Thyroid gland (tissue), 4 donors: ENCODE data around the gene OGT. TPM values are rescaled to one million over a fixed set of nuclear protein-coding genes. Genes with fewer than 3 reads are reported as not detected.
"Not testable (repeated sequence)": the region's sequence is repeated elsewhere in the genome, so short reads cannot be mapped to it uniquely, and the experiment has no call there.

Experiments used
- DNase-seq, 2 donors: peaks; one replicate each; pipeline ENCODE4 v3.0.0-alpha.2; 2019
- H3K27ac ChIP-seq, 3 donors: fragments of 200-600 bp; sonication (generic); 1 replicate in 2 of 3; 2 replicates in 1 of 3; pipeline ENCODE4 v1.5.1; 2016 to 2019; ENCODE audit warnings: mild to moderate bottlenecking in 1 of 3, moderate library complexity in 1 of 3
- H3K27me3 ChIP-seq: fragments of 200-600 bp; sonication (generic); one replicate; pipeline ENCODE4 v1.5.1; 2019
- H3K36me3 ChIP-seq, 2 donors: fragments of 200-600 bp; sonication (generic); one replicate each; pipeline ENCODE4 v1.5.1; 2016 to 2019
- H3K4me1 ChIP-seq, 2 donors: fragments of 200-600 bp; sonication (generic); one replicate each; pipeline ENCODE4 v1.5.1; 2017 to 2019
- H3K4me3 ChIP-seq, 3 donors: fragments of 200-600 bp; sonication (generic); replicated peaks in 1 of 3; 1 replicate in 2 of 3; 2 replicates in 1 of 3; pipeline ENCODE4 v1.5.1; 2016; ENCODE audit warnings: mild to moderate bottlenecking in 1 of 3
- H3K9me3 ChIP-seq: fragments of 200-600 bp; sonication (generic); one replicate; pipeline ENCODE4 v1.5.1; 2017
- CTCF ChIP-seq, 6 experiments: fragments of 200-600 bp in 3 of 6; fragments of 450-650 bp in 3 of 6; sonication (generic) in 3 of 6; IDR thresholded peaks; one replicate each; pipeline ENCODE4 v1.5.1; 2016 to 2019; ENCODE audit warnings: antibody characterized with exemption in 6 of 6, mild to moderate bottlenecking in 2 of 6, inconsistent platforms in 1 of 6, moderate library complexity in 1 of 6
- POLR2A ChIP-seq, 2 donors: fragments of 450-650 bp; IDR thresholded peaks; one replicate each; pipeline ENCODE4 v1.6.1; 2017; ENCODE audit warnings: antibody characterized with exemption in 2 of 2, mild to moderate bottlenecking in 2 of 2, moderate library complexity in 1 of 2
- WGBS, 2 donors: methylation state at CpG; one replicate each; pipeline ENCODE4 v1.1.5; 2017; 5-methylcytosine and 5-hydroxymethylcytosine counted together
- intact Hi-C: fragments of 100-400 bp; cut with DNase I; formaldehyde crosslinking; loops from one replicate; pipeline ENCODE4 v1.15.1; 2023
- total RNA-seq, 4 donors: library from RNA; depleted of rRNA; stranded (reverse); fragments of >200 nt; gene quantifications; one replicate each; pipeline ENCODE4 v1.2.3, GENCODE V29; 2016

The OGT gene
- 100 to 1,000 TPM; 162 to 218 (median 214) TPM for total RNA-seq

- no peak for TF ChIP-seq CTCF (IDR thresholded peaks at IDR 0.05)
- TF ChIP-seq POLR2A (IDR thresholded peaks at IDR 0.05), result peak in 1 of 2 donors; percentile 81
- Histone ChIP-seq H3K4me1 (no peaks in the 10 kb centered on the region), H3K9me3 (no peaks in the 10 kb centered on the region), H3K27ac (peak within 1 kb of the TSS; percentile 69 to 87 (median 82)), H3K4me3 (peak within 1 kb of the TSS; percentile 33 to 82 (median 64)), H3K36me3 (no peaks in the 10 kb centered on the region), H3K27me3 (no peaks in the 10 kb centered on the region)
- DNase-seq, result peak; percentile 94 to 96
- WGBS, 2 donors, result 0% methylated on average over 18 to 29 of the region's 47 CpGs
- intact Hi-C loops, result no loop called here
Measured at GRCh38 chrX:71532753-71533425, at the start of gene OGT. Gene OGT (plus strand): TSS chrX:71533104. CDS start chrX:71533300, 196 bp downstream.

GRCh38 chrX:71487814-71488213, 45.1 kb upstream of the OGT start:
- H3K4me1 ChIP-seq, result no peaks in the 10 kb centered on the region
- H3K27ac ChIP-seq, result no peak overlapping the region
- no peaks in the 10 kb centered on the region for H3K27me3 ChIP-seq
- no peak overlapping the region for H3K4me3 ChIP-seq
- intact Hi-C loops, result no loop called here
- TF ChIP-seq POLR2A (IDR thresholded peaks at IDR 0.05), result no peak
- TF ChIP-seq CTCF (IDR thresholded peaks at IDR 0.05), result no peak
- H3K9me3 ChIP-seq, result no peaks in the 10 kb centered on the region
- no peak for DNase-seq
- no peaks in the 10 kb centered on the region for H3K36me3 ChIP-seq

GRCh38 chrX:71489540-71489939, 43.4 kb upstream of the OGT start:
- Histone ChIP-seq H3K9me3 (no peaks in the 10 kb centered on the region), H3K4me1 (no peaks in the 10 kb centered on the region), H3K36me3 (no peaks in the 10 kb centered on the region), H3K4me3 (no peak overlapping the region), H3K27me3 (no peaks in the 10 kb centered on the region), H3K27ac (no peak overlapping the region)
- no peak for DNase-seq
- 94 to 95% methylated on average over 5 of the region's 5 CpGs for WGBS, 2 donors
- no peak for TF ChIP-seq CTCF (IDR thresholded peaks at IDR 0.05)
- no peak for TF ChIP-seq POLR2A (IDR thresholded peaks at IDR 0.05)
- intact Hi-C loops, result no loop called here

- peak; percentile 50 to 52 for DNase-seq
- H3K27ac ChIP-seq, result no peak overlapping the region
- no peaks in the 10 kb centered on the region for H3K4me1 ChIP-seq
- H3K9me3 ChIP-seq, result no peaks in the 10 kb centered on the region
- H3K4me3 ChIP-seq, result peak overlapping the region in 2 of 3 donors; percentile 25 to 37
- intact Hi-C loops, result no loop called here
- TF ChIP-seq CTCF (IDR thresholded peaks at IDR 0.05) (no peak), POLR2A (IDR thresholded peaks at IDR 0.05) (no peak)
- H3K36me3 ChIP-seq, result no peaks in the 10 kb centered on the region
- WGBS, 2 donors, result 8 to 10% methylated on average over 14 to 20 of the region's 76 CpGs
- H3K27me3 ChIP-seq, result no peaks in the 10 kb centered on the region
Measured at GRCh38 chrX:71492231-71493065, 40.5 kb upstream of the OGT start.

GRCh38 chrX:71493111-71493613, 39.7 kb upstream of the OGT start:
- Histone ChIP-seq H3K4me3 (peak overlapping the region in 1 of 3 donors; percentile 37), H3K27ac (no peak overlapping the region), H3K4me1 (no peaks in the 10 kb centered on the region), H3K27me3 (no peaks in the 10 kb centered on the region), H3K9me3 (no peaks in the 10 kb centered on the region), H3K36me3 (no peaks in the 10 kb centered on the region)
- intact Hi-C loops, result no loop called here
- DNase-seq, result peak; percentile 34 to 38
- 51 to 56% methylated on average over 12 to 13 of the region's 16 CpGs for WGBS, 2 donors
- TF ChIP-seq CTCF (IDR thresholded peaks at IDR 0.05) (no peak), POLR2A (IDR thresholded peaks at IDR 0.05) (no peak)

GRCh38 chrX:71495979-71496378, 36.9 kb upstream of the OGT start:
- intact Hi-C loops, result not testable (repeated sequence)

More at GRCh38 chrX:71495979-71496378, 36.9 kb upstream of the OGT start:
- not testable (repeated sequence) for H3K27me3 ChIP-seq, H3K27ac ChIP-seq, H3K4me1 ChIP-seq, H3K36me3 ChIP-seq, H3K9me3 ChIP-seq, DNase-seq, H3K4me3 ChIP-seq
- 70 to 85% methylated on average over 3 of the region's 3 CpGs for WGBS, 2 donors
